Activated CD8-positive, alpha-beta memory T cell treated with anti-CD3 and anti-CD28 coated beads, Interleukin-2, amount 50 U/mL, for 48 hours (primary cell): ENCODE data around the gene CST9L.

Source experiments
- DNase-seq: peaks from one replicate; pipeline ENCODE4 v3.0.0-alpha.2; 2020

CST9L gene

DNA sequence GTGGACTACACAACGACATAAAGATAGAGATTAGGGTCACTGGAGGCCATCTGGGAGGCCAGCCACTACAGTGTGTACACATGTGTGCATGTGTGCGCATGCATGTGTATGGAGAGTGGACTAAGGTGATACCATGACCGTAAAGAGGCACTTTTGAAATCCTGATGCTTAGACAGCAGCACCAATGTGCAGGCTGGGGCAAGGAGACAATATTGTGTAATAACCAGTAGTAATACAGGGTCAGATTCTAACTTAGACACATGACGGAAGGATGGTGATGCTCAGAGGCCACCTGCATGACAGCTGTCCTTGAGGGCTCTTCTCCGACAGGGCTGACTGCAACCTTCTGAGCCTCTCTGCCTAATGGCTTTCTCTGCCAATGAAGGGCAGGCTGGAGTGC lies 25.5 kb downstream of the CST9L start:
- no peak for DNase-seq

DNA sequence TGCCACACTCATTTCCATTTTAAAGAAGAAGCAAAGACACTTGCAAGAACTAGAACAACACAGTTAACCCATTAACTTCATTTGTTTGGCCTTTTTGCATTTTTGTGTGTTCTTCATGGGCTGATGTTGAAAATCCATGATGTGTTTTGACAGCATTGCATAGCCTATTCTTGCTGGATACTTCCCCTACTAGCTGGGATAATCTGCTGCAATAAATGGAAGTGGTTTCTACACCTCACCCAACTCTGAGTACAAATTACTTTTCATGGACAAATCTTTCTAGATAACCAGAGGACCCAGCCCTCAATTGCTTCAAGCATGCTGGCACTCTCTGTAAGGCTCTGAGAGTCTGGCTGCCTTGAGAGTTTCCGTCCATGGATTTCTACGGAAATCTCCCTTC lies 26.5 kb downstream of the CST9L start:
- DNase-seq: no peak

DNA sequence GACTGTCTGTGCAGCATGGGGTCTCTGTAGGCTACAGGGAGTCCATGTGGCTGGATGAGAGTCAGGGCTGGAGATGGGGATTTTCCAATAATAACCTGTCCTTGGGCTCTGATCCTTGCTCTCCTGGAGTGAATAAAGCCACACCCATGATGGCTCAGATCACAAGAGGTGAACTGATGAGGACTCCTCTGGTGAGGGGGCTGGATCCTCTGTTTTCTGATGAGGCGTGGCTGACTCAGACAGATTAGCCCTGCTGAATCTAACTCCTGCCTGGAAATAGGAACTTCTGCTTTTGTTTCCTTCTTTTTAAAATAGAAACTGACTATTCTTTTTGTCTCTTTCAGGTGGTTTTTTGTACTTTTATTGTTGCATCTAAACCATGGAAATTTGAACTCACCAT lies 27.0 kb downstream of the CST9L start:
- DNase-seq: no peak

DNA sequence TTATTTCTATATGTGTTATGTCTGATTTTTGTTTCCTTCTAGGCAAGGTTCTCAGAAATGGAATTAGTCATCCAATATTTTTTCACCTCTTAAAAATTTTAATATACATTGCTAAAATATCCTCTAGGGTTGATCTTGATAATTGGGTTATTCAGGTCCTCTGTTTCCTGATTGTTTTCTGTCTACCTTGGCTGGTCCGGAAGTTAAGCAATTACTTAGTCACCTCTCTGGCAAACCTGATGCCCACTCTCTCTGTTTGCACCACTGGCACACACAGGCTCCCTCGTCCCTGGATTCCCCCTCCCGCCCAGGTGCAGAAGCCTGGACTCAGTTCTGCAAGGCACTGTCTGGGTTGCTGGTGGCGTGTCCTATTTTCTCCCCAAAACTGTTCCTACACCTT lies 27.7 kb downstream of the CST9L start:
- no peak for DNase-seq

DNA sequence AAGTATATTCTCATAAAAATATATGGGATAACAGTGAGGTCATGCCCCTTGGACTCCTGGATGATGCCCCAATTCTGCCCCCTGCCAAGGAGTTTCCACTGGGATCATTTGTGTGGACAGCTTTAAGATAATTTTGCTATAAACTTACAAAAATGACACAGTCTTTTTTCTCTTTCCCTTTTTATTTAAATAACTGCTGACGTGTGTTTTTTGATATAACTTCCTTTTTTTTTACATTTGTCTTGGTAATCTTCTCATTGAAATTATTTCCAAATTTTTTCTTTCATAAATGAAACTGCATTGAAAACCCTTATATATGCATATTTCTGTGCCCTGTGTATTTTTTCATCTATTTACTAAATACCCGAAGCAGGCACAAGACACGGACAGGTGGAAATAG lies 31.3 kb downstream of the CST9L start:
- DNase-seq: no peak

DNA sequence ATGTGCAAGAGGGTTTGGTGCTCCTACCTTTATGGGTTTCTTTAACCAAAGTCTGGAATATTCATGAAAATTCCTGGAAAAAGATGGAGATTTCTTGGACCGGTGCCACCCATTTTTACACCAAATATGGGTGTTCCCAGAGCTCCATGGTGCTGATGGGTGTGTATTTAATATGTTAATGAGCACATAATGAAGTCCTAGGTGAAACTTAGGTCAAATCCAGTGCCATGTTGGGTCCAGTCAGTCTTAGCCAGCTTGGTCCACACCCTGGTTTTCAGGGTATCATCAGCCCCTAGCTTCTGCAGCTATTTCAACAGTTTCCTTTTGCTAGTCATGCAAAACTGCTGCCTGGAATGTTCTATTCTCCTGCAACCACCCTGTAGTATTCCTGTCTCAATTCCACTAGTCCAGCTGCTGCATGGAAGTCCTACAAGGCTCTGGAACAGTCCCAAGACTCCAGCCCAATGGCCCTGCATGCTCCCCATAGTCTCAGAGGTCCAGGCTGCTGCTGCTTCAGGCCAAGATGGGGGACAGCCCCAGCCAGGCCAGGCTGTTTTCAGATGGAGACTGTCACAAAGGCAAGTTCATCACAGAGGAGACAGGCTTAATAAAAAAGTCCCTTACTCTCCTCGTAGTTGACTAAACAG lies 31.8 kb downstream of the CST9L start:
- DNase-seq: no peak

DNA sequence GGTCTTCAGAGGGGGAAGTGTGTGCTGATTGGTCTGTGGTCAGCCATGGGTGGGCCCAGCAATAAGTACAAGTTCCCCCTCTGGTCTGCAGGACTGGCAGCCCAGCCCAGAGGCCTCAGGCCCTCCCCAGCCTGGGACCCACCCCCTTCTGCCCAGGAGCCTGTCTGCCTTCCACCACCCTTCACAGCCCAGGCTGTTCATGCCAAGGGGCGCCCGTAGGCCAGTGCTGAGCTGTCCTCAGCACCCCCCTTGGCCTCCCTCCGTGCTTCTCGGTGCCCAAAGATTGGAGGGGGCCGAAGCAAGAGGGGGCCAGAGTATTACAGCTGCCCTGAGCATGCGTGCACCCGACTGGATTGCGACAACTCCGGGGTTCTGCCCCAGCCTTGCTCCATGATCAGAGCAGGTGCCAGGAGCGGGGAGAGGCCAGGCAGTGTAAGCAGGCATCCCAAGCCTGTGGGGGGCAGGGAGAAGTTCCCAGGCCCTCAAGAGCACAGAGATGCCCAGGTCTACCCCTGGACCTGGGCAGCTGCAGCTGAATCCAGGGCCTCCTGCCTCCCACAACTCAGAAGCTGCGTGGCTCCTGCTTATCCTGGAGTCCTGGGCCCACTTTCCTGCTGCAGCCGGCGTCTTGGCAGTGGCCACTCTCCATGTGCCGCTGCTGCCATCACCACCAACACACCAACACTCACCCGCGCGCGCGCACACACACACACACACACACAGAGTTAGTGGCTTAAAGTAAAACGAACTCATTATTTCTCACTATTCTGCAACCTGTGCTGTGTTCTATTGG lies 33.3 kb downstream of the CST9L start:
- DNase-seq: no peak

DNA sequence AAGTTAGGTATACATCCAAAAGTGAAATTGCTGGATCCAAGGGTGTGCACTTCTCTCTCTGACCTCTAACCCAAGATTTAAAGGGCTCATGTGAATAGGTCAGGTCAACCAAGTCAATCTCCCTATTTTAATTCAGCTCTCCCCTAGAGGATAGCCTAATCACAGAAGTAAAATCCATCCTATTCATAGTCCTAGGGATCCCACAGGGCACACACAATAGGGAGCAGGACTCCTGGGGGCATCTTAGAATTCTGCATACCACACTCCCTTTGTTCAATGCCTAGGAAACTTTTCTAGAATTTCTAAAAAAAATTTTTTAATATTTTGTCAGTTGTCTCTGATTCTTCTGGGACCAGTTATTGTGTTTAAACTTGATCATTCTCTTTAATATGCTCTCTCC lies 35.1 kb downstream of the CST9L start:
- no peak for DNase-seq

DNA sequence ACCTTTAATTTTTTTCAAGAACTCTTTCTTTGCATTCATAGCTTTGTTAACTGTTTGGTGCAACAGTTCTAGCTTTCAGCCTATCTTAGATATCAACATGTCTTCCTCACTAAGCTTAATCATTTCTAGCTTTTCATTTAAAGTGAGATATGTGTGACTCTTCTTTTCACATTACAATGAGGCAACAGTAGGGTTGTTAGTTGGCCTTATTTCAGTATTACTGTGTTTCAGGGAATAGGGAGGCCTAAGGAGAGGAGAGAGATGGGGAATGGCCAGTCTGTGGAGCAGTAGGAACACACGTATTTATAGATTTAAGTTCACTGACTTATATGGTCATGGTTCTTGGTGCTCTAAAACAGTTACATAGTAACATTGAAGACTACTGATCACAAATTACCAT lies 35.8 kb downstream of the CST9L start:
- no peak for DNase-seq

DNA sequence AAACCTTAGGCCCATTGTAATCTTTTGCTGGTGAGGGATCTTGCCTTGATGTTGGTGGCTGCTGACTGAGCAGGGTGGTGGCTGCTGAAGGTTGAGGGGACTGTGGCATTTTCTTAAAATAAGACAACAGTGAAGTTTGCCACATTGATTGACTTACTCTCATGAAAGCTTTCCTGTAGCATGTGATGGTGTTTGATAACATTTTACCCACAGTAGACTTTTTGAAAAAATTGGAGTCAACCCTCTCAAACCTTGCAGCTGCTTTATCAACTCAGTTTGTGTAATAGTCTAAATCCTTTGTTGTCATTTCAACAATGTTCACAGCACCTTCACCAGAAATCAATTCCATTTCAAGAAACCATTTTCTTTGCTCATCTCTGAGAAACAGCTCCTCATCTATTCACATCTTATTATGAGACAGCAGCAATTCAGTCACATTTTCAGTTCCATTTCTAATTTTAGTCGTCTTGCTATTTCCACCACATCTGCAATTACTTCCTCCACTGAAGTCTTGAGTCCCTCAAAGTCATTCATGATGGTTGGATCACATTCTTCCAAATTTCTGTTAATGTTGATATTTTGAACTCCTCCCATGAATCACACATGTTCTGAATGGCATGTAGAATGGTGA lies 37.2 kb downstream of the CST9L start:
- DNase-seq: no peak

DNA sequence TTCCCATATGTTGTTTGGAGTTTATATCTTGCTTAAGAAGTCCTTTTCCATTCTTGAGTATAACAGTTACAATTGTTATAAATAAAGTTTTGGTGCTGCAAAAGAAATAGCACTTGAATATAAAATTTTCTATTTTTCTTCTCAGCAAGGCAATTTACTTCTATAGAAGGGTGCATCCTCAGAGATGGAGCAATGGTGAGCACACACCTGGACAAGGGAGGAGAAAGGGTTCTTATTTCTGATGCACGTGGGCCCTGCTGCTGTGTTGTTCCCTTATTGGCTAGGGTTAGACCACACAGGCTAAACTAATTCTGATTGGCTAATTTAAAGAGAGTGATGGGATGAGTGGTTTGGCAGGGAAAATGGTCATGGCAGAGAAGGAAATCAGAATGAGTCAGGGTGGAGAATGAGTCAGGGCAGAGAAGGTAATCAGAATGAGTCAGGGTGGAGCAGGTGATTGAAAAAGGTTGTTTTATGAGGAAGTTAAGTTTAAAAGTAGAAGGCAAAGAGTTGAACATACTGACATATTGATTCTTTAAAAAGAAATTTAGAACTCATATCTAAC lies 39.3 kb downstream of the CST9L start:
- DNase-seq: no peak

DNA sequence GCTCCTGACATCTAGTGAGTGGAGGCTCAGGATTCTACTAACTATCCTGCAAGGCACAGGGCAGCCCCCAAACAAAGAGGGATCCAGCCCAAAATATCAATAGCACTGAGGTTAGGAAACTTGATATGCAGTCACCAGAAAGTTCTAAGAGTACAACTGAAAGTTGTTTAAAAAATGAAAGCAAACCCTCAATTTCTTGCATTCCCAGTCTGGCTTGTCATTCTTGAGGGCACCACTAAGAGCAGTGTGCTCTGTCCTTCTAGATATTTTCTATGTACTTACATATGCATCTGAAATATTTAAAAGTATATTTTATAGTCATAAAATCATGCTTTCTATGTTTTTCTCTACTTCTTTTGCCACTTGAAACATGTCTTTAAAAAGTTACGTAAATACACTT lies 41.4 kb downstream of the CST9L start:
- DNase-seq: no peak

DNA sequence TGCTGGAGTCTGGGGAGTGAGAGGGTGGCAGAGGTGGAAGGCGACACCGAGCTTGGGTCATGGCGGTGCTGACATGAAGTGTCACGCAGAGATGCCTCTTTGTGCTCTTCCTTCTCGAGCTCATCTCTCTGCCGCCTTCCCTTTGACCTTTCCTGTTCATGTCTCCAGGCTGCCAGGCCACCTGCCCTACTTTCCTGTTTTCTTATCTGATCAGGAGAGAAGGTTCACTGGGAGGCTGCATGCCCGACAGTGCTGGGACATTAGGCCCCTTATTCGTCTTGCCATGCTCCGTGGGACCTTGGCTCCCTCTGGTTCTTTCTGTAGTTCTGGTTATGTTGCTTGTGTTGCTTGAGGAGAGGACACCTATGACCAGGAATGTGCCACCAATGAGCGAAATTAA lies 44.1 kb downstream of the CST9L start:
- no peak for DNase-seq

DNA sequence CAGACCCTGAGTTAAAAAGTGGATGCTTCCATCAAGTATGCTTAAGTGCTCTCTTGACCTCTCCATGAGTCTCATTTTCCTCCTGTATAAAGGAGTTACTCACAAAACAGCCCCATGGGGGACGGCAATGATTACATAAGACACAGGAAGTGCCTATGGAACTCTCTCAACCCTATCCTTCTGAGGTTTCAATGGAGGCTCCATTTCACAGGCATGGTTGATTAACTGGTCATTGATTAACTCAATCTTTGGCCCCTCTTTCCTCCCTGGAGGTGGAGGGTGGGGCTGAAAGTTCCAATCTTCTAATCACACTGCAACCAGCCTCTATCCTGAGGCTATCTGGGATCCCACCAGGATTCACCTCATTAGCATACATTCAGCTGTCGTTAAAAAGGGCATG lies 48.1 kb downstream of the CST9L start:
- no peak for DNase-seq

DNA sequence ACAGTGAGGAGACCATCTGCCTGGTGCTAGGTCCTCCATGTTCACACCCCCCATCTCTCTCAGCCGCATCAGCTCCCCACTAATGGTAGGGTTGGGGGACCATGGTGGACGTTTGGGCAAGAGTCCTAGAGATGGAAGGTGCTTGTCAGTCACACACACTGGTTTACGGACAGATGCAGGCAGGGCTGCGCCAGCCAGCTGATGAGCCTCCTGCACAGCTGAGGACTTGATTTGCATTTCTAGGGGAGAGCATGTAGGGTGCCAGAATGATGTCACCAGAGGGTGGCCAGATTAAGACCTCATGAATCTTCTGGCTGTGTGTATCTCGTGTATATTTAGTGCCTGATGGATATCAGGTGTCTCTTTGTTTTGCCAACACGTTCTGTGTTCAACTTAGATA lies 48.7 kb downstream of the CST9L start:
- DNase-seq: no peak

DNA sequence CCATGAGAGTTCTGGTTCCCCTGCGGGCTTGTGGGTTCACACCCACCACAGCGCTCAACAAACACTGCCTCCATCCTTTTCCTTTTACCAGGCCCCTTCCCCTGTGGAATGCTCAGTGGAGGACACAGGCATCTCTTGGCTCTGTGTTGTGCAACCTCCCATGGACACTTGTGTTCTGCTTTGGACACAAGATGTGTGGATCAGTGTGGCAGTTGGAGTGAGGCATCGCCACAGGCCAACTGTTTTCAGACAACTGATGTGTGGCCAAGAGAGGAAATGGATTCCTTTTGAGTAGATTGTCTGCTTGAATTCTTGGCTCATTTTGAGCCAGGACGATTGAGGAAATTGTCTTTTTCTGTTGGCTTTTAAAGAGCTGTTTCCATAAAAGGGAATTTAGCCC lies 50.6 kb downstream of the CST9L start:
- no peak for DNase-seq

DNA sequence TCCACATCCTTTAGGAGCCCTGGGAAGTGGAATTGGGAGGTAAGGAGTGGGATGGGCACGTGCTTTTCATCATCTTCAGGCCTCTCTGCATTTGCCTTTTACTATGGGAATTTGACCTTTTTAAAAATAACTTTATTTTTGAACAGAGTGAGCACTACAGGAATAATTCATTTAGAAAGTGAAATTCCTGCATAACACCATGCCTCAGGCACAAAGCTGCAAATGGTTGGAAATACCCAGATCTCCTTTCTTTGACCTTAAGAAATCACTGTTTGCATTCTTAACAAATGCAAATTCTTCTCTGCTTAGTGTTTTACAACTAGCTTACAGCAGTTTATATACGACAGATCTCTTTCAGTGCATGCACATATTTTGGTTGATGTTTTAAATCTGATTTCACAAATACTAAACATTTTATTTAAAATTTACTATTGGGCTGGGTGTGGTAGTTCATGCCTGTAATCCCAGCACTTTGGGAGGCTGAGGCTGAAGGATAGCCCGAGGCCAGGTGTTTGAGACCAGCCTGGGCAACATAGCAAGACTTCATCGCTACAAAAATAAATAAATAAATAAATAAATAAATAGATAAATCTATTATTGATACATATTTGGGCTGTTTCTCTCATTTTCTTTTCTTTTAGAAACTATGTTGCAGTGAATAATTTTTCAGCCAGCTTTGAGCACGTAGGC lies 52.9 kb downstream of the CST9L start:
- no peak for DNase-seq

DNA sequence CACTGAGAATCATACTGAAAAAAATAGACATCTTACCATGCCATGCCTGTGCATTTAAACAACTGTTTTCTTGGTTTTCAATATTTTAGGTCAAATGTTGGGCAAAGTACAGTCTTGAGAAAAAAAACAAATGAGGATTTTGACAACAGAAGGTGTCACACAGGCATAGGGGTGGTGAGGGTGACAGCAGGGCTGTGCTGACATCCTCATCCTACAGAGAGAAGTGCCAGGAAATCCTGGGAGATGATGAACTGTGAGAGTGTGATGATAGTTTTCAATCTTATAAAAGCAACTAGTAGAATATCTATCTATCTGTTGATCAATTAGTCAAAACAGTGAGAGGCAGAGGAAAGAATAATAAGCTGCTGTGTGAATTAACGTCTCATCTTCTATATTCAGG lies 53.4 kb downstream of the CST9L start:
- no peak for DNase-seq
